Stimulated activated naive CD8-positive, alpha-beta T cell treated with anti-CD3 and anti-CD28 coated beads, Interleukin-15, amount 100 ng/mL, for 72 hours (primary cell): ENCODE measurements around the gene URB2.

Experiments
- ATAC-seq: fragments of 150-1000 bp; cut with Tn5 transposase; 2 replicates; pipeline ENCODE4 v1.10.0; 2021; ENCODE audit warnings: mild to moderate bottlenecking, moderate library complexity
- DNase-seq, 2 donors: peaks; one replicate each; pipeline ENCODE4 v3.0.0; 2021 to 2022
- H3K27ac Mint-ChIP-seq, 2 donors: one replicate each; pipeline ENCODE4 v1.8.0; 2022; ENCODE audit warnings: mild to moderate bottlenecking in 2 of 2, mixed read lengths in 2 of 2, moderate library complexity in 2 of 2
- H3K27me3 Mint-ChIP-seq: one replicate; pipeline ENCODE4 v1.8.0; 2022; ENCODE audit warnings: mixed read lengths
- H3K4me1 Mint-ChIP-seq: one replicate; pipeline ENCODE4 v1.8.0; 2022; ENCODE audit warnings: mild to moderate bottlenecking, mixed read lengths
- H3K4me3 Mint-ChIP-seq, 2 donors: one replicate each; pipeline ENCODE4 v1.8.0; 2022; ENCODE audit warnings: mild to moderate bottlenecking in 2 of 2, mixed read lengths in 2 of 2, moderate library complexity in 1 of 2
- H3K9me3 Mint-ChIP-seq, 2 donors: one replicate each; pipeline ENCODE4 v1.8.0; 2022; ENCODE audit warnings: mixed read lengths in 2 of 2

URB2 gene

GRCh38 chr1:229653420-229653819 lies 27.4 kb downstream of the URB2 start:
- DNase-seq (no peak), ATAC-seq (no peak)
- Mint-ChIP-seq H3K4me3 (no peak overlapping the region), H3K27ac (peak overlapping the region in 1 of 2 donors; percentile 84), H3K9me3 (no peaks in the 10 kb centered on the region), H3K27me3 (no peaks in the 10 kb centered on the region), H3K4me1 (peaks cover 12% of the 10 kb centered on the region)

DNA sequence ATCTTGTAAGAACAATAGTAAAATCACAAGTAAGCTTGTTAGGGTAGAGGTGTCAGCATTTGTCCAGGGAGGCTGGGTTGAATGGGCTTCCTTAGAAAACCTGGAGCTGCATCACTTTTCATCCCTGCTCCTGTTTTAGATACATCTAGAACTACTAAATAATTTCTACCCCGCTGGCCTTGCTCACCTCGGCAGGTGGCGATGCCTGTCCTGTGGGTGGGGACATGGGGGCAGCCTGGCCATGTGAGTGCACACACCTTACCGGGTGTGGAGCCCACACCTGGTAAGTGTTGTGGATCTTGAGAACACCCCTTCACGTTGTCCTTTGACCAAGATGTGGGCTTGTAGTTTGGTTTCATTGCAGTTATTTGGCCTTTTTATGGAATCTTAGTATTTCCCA lies 29.7 kb downstream of the URB2 start:
- H3K9me3 Mint-ChIP-seq, result no peaks in the 10 kb centered on the region
- peak overlapping the region in 1 of 2 donors; percentile 42 for H3K27ac Mint-ChIP-seq
- H3K4me1 Mint-ChIP-seq, result peaks cover 14% of the 10 kb centered on the region
- ATAC-seq (no peak), DNase-seq (no peak)
- H3K27me3 Mint-ChIP-seq, result no peaks in the 10 kb centered on the region
- H3K4me3 Mint-ChIP-seq, result no peak overlapping the region

GRCh38 chr1:229657993-229658755 lies 32.1 kb downstream of the URB2 start:
- Mint-ChIP-seq H3K27me3 (no peaks in the 10 kb centered on the region), H3K4me3 (no peak overlapping the region), H3K9me3 (no peaks in the 10 kb centered on the region), H3K27ac (peak overlapping the region; percentile 30 to 36), H3K4me1 (peaks cover 23% of the 10 kb centered on the region)
- ATAC-seq (peak; percentile 78), DNase-seq (no peak)

DNA sequence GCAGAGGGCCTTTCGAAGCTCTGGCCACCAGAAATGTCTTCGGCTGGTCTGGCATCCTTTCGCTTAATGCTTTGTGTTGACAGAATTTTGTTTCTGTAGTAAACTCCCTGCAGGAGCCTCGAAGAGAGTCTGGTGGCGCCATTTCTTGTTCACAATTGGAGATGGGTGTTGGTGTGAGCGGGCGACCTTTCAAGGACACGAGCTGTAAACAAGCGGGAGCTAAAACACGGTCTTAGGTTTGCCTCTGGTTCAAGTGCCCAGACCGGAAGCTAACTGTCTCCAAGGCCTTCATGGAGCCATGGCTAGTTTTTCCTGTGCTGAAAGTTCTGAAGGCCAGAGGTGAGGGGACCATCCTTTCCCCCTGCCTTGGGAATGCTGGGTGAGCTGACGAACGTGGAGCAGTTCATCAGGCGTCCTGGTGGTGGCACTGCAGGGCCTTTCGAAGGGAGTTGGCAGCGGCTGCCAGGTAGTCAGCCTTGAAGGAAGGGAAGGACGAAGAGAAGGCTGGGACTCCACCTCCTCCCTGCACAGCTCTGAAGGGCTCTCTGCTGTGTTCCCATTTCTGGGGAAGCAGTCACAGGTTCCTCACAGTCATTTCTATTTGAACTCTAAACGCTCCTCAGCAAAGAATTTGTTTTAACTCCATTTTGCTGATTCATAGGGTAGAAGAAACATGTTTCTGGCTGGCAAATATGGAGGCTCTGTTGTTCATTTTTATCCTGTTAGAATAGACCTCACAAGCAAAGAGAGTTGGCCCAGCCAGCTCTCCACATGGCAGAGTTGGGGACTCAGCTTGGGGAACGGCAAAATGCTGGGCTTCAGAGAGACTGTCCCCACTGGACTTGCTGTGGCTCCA lies 35.2 kb downstream of the URB2 start:
- no peaks in the 10 kb centered on the region for H3K9me3 Mint-ChIP-seq
- peak; percentile 53 to 65 for DNase-seq

DNA sequence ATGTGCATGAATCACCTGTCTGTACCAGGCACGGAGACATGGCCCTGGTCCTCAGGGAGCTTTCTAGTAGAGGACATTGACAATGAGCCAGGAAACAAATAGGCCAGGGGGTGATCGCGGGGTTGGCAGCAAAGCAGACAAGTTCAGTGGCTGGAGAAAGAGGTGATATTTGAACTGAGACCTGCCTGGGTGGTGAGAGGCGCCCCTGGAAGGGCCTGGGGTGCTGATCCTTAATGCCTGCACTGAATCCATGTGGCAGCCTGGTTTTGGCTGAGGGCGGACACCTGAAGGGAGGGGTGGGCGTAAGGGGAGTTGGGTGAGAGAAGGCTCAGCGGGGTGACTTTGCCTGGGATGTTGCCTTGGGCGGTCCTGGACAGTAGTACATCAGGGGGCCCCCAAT lies 35.9 kb downstream of the URB2 start:
- no peak for ATAC-seq
- H3K4me3 Mint-ChIP-seq, result no peak overlapping the region
- H3K9me3 Mint-ChIP-seq, result no peaks in the 10 kb centered on the region
- no peak for DNase-seq
- peaks cover 23% of the 10 kb centered on the region for H3K4me1 Mint-ChIP-seq
- H3K27ac Mint-ChIP-seq, result no peak overlapping the region
- no peaks in the 10 kb centered on the region for H3K27me3 Mint-ChIP-seq

More for the DNA sequence above, 35.2 kb downstream of the URB2 start:
- H3K27ac Mint-ChIP-seq, result no peak overlapping the region
- H3K27me3 Mint-ChIP-seq, result no peaks in the 10 kb centered on the region
- peaks cover 23% of the 10 kb centered on the region for H3K4me1 Mint-ChIP-seq
- H3K4me3 Mint-ChIP-seq, result no peak overlapping the region
- ATAC-seq, result peak; percentile 47

GRCh38 chr1:229664133-229664689 lies 38.2 kb downstream of the URB2 start:
- no peak overlapping the region for H3K4me3 Mint-ChIP-seq
- peak; percentile 79 to 91 for DNase-seq
- peaks cover 9% of the 10 kb centered on the region for H3K4me1 Mint-ChIP-seq
- no peaks in the 10 kb centered on the region for H3K27me3 Mint-ChIP-seq
- peak; percentile 94 for ATAC-seq
- H3K9me3 Mint-ChIP-seq, result no peaks in the 10 kb centered on the region
- H3K27ac Mint-ChIP-seq, result no peak overlapping the region

- Mint-ChIP-seq H3K27ac (no peak overlapping the region), H3K4me1 (peaks cover 7% of the 10 kb centered on the region), H3K27me3 (no peaks in the 10 kb centered on the region), H3K9me3 (no peaks in the 10 kb centered on the region), H3K4me3 (no peak overlapping the region)
- no peak for ATAC-seq
- DNase-seq, result no peak
Observed at GRCh38 chr1:229665912-229666558, 40.0 kb downstream of the URB2 start.

DNA sequence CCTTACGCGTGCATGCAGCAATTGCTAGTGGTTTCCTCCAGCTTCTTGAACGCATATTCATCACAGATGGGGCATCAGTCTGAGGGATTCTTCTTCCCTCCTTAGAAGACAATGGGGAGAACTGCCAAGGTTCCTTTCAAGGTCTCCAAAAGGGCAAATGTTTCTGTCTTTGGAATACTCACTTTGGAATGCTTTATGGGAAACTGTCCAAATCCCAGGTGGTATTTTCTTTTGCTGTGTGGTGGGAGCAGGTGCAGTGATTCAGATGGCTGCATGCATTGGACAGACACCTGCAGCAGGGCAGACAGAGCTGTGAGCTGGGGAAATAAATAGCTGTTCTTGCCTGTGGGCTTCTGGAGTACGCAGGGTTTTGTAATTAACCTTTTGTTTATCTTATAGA lies 40.5 kb downstream of the URB2 start:
- Mint-ChIP-seq H3K4me1 (peaks cover 7% of the 10 kb centered on the region), H3K27ac (no peak overlapping the region), H3K9me3 (no peaks in the 10 kb centered on the region), H3K27me3 (no peaks in the 10 kb centered on the region), H3K4me3 (no peak overlapping the region)
- ATAC-seq, result no peak
- no peak for DNase-seq

- Mint-ChIP-seq H3K27me3 (no peaks in the 10 kb centered on the region), H3K4me3 (no peak overlapping the region), H3K9me3 (no peaks in the 10 kb centered on the region), H3K27ac (no peak overlapping the region), H3K4me1 (peaks cover 22% of the 10 kb centered on the region)
- DNase-seq, result no peak
- ATAC-seq, result no peak
Observed at GRCh38 chr1:229669333-229669732, 43.3 kb downstream of the URB2 start.

DNA sequence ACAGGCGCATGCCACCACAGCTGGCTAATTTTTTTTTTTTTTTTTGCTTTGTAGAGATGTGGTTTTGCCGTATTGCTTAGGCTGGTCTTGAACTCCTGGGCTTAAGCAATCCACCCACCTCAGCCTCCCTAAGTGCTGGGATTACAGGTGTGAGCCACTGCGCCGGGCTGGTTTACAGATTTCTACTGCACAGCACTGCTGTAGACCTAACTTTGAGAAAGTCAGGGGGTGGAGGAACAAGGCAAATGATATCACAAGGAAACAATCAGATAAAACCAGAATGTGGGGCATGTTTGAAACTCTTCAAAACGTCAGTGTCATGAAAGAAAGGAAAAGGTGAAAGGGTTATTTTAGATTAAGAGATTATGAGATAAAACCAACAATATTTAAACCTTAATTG lies 45.3 kb downstream of the URB2 start:
- Mint-ChIP-seq H3K27ac (no peak overlapping the region), H3K4me1 (peaks cover 24% of the 10 kb centered on the region), H3K4me3 (no peak overlapping the region), H3K27me3 (no peaks in the 10 kb centered on the region), H3K9me3 (no peaks in the 10 kb centered on the region)
- no peak for ATAC-seq
- no peak for DNase-seq

DNA sequence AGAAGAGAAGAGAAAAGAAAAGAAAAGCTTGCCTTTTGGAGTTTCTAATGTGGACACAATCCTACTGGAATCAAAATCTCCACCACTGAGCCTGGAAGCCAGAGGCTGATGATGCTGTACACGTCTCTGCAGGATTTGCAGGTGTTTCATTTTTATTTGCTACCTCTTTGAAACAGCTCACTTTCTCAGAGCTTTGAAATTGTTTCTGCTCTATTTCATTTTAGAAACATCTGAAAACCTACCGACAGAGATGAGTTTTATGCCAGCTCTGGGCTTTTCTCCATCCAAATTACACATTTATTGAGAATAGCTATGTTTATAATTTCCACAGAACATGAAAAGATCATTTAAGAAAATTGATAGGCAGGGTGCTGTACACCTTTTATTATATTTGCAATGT lies 46.2 kb downstream of the URB2 start:
- Mint-ChIP-seq H3K4me1 (peaks cover 24% of the 10 kb centered on the region), H3K27ac (no peak overlapping the region), H3K9me3 (no peaks in the 10 kb centered on the region), H3K4me3 (no peak overlapping the region), H3K27me3 (no peaks in the 10 kb centered on the region)
- DNase-seq, result no peak
- no peak for ATAC-seq

DNA sequence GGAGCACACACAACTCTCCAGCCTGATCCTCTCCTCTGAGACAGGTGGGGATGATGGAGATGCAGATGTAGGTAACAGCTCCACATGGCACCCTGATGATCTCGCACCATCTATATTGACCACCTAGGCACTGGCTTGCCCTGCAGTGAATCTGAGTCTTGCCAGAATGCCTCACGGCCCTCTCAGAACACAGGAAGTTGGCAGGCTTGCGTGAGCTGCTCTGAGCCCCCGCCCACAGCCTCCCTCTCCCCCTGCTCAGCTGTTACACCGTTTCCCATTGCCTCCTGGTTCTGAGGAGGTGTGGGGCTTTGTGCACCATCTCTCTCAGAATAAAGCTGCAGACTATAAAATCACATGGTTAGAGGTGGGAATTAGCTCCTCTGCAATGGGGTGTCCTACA lies 48.0 kb downstream of the URB2 start:
- H3K9me3 Mint-ChIP-seq, result no peaks in the 10 kb centered on the region
- H3K27ac Mint-ChIP-seq, result no peak overlapping the region
- ATAC-seq (peak; percentile 70), DNase-seq (no peak)
- H3K4me1 Mint-ChIP-seq, result peaks cover 24% of the 10 kb centered on the region
- H3K4me3 Mint-ChIP-seq, result no peak overlapping the region
- no peaks in the 10 kb centered on the region for H3K27me3 Mint-ChIP-seq

GRCh38 chr1:229675396-229675795 lies 49.3 kb downstream of the URB2 start:
- Mint-ChIP-seq H3K27ac (no peak overlapping the region), H3K9me3 (no peaks in the 10 kb centered on the region), H3K27me3 (no peaks in the 10 kb centered on the region), H3K4me3 (no peak overlapping the region), H3K4me1 (peaks cover 24% of the 10 kb centered on the region)
- DNase-seq (no peak), ATAC-seq (no peak)

DNA sequence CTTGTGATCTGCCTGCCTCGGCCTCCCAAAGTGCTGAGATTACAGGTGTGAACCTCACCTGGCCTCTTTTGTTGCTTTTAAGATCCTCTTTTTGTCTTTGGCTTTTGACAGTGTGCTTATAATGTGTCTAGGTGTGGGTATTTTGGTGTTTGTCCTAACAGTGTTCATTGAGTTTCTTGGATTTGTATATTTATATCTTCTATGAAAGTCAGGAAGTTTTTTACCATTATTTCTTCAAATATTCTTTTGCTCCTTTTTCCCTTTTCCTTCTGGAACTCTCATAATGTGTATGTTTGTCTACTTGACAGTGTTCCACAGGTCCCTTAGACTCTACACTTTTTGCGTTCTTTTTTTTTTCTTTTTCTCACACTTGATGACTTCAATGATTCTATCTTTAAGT lies 59.1 kb downstream of the URB2 start:
- H3K27me3 Mint-ChIP-seq, result no peaks in the 10 kb centered on the region
- no peak for DNase-seq
- no peak overlapping the region for H3K4me3 Mint-ChIP-seq

GRCh38 chr1:229689273-229689672 lies 63.2 kb downstream of the URB2 start:
- peaks cover 22% of the 10 kb centered on the region for H3K4me1 Mint-ChIP-seq
- H3K27ac Mint-ChIP-seq, result no peak overlapping the region
- peaks cover 6% of the 10 kb centered on the region for H3K27me3 Mint-ChIP-seq
- no peak for DNase-seq
- no peak for ATAC-seq
- peaks cover 14 to 18% of the 10 kb centered on the region in 2 donors for H3K9me3 Mint-ChIP-seq
- H3K4me3 Mint-ChIP-seq, result no peak overlapping the region

More for the DNA sequence above, 59.1 kb downstream of the URB2 start:
- no peak for ATAC-seq
- peaks cover 18 to 25% of the 10 kb centered on the region in 2 donors for H3K9me3 Mint-ChIP-seq
- H3K27ac Mint-ChIP-seq, result no peak overlapping the region
- H3K4me1 Mint-ChIP-seq, result no peaks in the 10 kb centered on the region
